Fibroblast of lung (primary cell): ENCODE data around the gene AGAP1. TPM values are rescaled to one million over a fixed set of nuclear protein-coding genes. Genes with fewer than 3 reads are reported as not detected.

Source experiments
- DNase-seq, 2 donors: peaks; one replicate each; pipeline versions ENCODE4 v3.0.0 to v3.0.0-alpha.2; 2010; ENCODE audit warnings: low read depth in 2 of 2
- H2AFZ ChIP-seq: 2 replicates; pipeline ENCODE4 v1.5.1; 2012; ENCODE audit warnings: low read length, control low read depth, inconsistent platforms
- H3K27ac ChIP-seq: 2 replicates; pipeline ENCODE4 v1.5.1; 2011; ENCODE audit warnings: low read length, control low read depth; ENCODE audit not compliant: insufficient read depth
- H3K27me3 ChIP-seq: 2 replicates; pipeline ENCODE4 v1.5.1; 2011; ENCODE audit warnings: mild to moderate bottlenecking, low read length; ENCODE audit not compliant: control insufficient read depth, insufficient read depth
- H3K36me3 ChIP-seq: 2 replicates; pipeline ENCODE4 v1.5.1; 2011; ENCODE audit warnings: low read length; ENCODE audit not compliant: control insufficient read depth, insufficient read depth
- H3K4me1 ChIP-seq: 2 replicates; pipeline ENCODE4 v1.5.1; 2011; ENCODE audit warnings: low read length; ENCODE audit not compliant: control insufficient read depth, insufficient read depth; ENCODE audit errors: extremely low read depth
- H3K4me2 ChIP-seq: 2 replicates; pipeline ENCODE4 v1.5.1; 2011; ENCODE audit warnings: low read length, control low read depth; ENCODE audit not compliant: insufficient read depth; ENCODE audit errors: extremely low read depth
- H3K4me3 ChIP-seq, 4 experiments: fragments of 200-600 bp in 1 of 4; sonication (generic) in 1 of 4; replicated peaks in 1 of 4; 2 replicates each; pipeline ENCODE4 v1.5.1; 2011 to 2016; ENCODE audit warnings: low read length in 4 of 4, low read depth in 3 of 4, mild to moderate bottlenecking in 3 of 4, control low read depth in 2 of 4, inconsistent platforms in 1 of 4, mixed read lengths in 1 of 4; ENCODE audit not compliant: insufficient read depth in 1 of 4; ENCODE audit errors: control extremely low read depth in 1 of 4
- H3K79me2 ChIP-seq: 2 replicates; pipeline ENCODE4 v1.5.1; 2012; ENCODE audit warnings: mild to moderate bottlenecking, low read length, inconsistent platforms; ENCODE audit not compliant: control insufficient read depth, insufficient read depth
- H3K9ac ChIP-seq: 2 replicates; pipeline ENCODE4 v1.5.1; 2011; ENCODE audit warnings: mild to moderate bottlenecking, low read length, control low read depth; ENCODE audit not compliant: insufficient read depth
- H3K9me3 ChIP-seq: 2 replicates; pipeline ENCODE4 v1.5.1; 2012; ENCODE audit warnings: low read depth, low read length; ENCODE audit not compliant: control insufficient read depth, insufficient read depth
- H4K20me1 ChIP-seq: 2 replicates; pipeline ENCODE4 v1.5.1; 2011; ENCODE audit warnings: low read length; ENCODE audit not compliant: control insufficient read depth, insufficient read depth; ENCODE audit errors: extremely low read depth
- CTCF ChIP-seq, 2 donors: IDR thresholded peaks in 1 of 2; conservative IDR thresholded peaks in 1 of 2; 1 replicate in 1 of 2; 2 replicates in 1 of 2; pipeline ENCODE4 v1.5.1; 2011 to 2012; ENCODE audit warnings: low read length in 2 of 2, control low read depth in 1 of 2, inconsistent platforms in 1 of 2, low read depth in 1 of 2, mild to moderate bottlenecking in 1 of 2
- EZH2 ChIP-seq: IDR thresholded peaks from 2 replicates; pipeline ENCODE4 v1.5.1; 2012; ENCODE audit warnings: low read length, control low read depth, mild to moderate bottlenecking; ENCODE audit errors: missing control alignments
- polyA plus RNA-seq, 2 donors: library from polyadenylated mRNA; depleted of rRNA in 1 of 2; stranded (reverse) in 1 of 2; unstranded in 1 of 2; fragments of >200 nt; gene quantifications; 2 replicates each; pipeline ENCODE4 v1.2.1, GENCODE V29; 2011 to 2012; ENCODE audit warnings: missing spikeins in 1 of 2
- total RNA-seq: library from RNA; depleted of rRNA; stranded (reverse); fragments of >200 nt; gene quantifications from 2 replicates; pipeline ENCODE4 v1.2.1, GENCODE V29; 2014

The AGAP1 gene
- total and polyA plus RNA-seq, 2 donors (not counting 1 experiment from before 2014, with no cell fraction given), result 10.6 to 14.0 TPM

- H3K27me3 ChIP-seq, result no peaks in the 10 kb centered on the region
- no peaks in the 10 kb centered on the region for H3K4me1 ChIP-seq
- no peak for TF ChIP-seq EZH2
- H3K9me3 ChIP-seq, result no peaks in the 10 kb centered on the region
- H3K27ac ChIP-seq, result no peak overlapping the region
- H2AFZ ChIP-seq, result no peak overlapping the region
- peaks cover 18% of the 10 kb centered on the region for H3K79me2 ChIP-seq
- no peak overlapping the region for H3K4me3 ChIP-seq
- no peak for DNase-seq
- H3K36me3 ChIP-seq, result no peaks in the 10 kb centered on the region
- no peak overlapping the region for H3K9ac ChIP-seq
- no peak overlapping the region for H3K4me2 ChIP-seq
- peaks cover 2% of the 10 kb centered on the region for H4K20me1 ChIP-seq
Measured at GRCh38 chr2:235534678-235535422, 41.0 kb downstream of the AGAP1 start.

- H2AFZ ChIP-seq, result no peak overlapping the region
- no peaks in the 10 kb centered on the region for H3K9me3 ChIP-seq
- H3K9ac ChIP-seq, result no peak overlapping the region
- DNase-seq, result no peak
- H3K79me2 ChIP-seq, result peaks cover 16% of the 10 kb centered on the region
- H3K27ac ChIP-seq, result no peak overlapping the region
- H3K4me3 ChIP-seq, result no peak overlapping the region
- H3K4me1 ChIP-seq, result no peaks in the 10 kb centered on the region
- TF ChIP-seq EZH2 (no peak), CTCF (conservative IDR thresholded peaks at IDR 0.05 in 1 of 2, IDR thresholded peaks at IDR 0.05 in 1 of 2; ENCODE audit: low read depth in 1 of 2, low read length in 2 of 2) (no peak)
- H4K20me1 ChIP-seq, result peaks cover 2% of the 10 kb centered on the region
- no peaks in the 10 kb centered on the region for H3K36me3 ChIP-seq
- H3K27me3 ChIP-seq, result no peaks in the 10 kb centered on the region
- no peak overlapping the region for H3K4me2 ChIP-seq
Measured at GRCh38 chr2:235535423-235536130, 41.7 kb downstream of the AGAP1 start.

- TF ChIP-seq EZH2 (no peak), CTCF (conservative IDR thresholded peaks at IDR 0.05 in 1 of 2, IDR thresholded peaks at IDR 0.05 in 1 of 2; ENCODE audit: low read depth in 1 of 2, low read length in 2 of 2) (no peak)
- Histone ChIP-seq H3K79me2 (peaks cover 15% of the 10 kb centered on the region), H3K27me3 (no peaks in the 10 kb centered on the region), H3K4me3 (no peak overlapping the region), H3K4me1 (no peaks in the 10 kb centered on the region), H3K36me3 (no peaks in the 10 kb centered on the region), H3K4me2 (no peak overlapping the region), H4K20me1 (peaks cover 2% of the 10 kb centered on the region), H2AFZ (no peak overlapping the region), H3K27ac (no peak overlapping the region), H3K9me3 (no peaks in the 10 kb centered on the region), H3K9ac (no peak overlapping the region)
- DNase-seq, result no peak
Measured at GRCh38 chr2:235536711-235537110, 42.9 kb downstream of the AGAP1 start.
